Left kidney (tissue), 2 donors: ENCODE measurements around the gene COMT. TPM values are rescaled to one million over a fixed set of nuclear protein-coding genes. Genes with fewer than 3 reads are reported as not detected.
A peak's percentile ranks its signal among the peaks of the same experiment; 100 is the strongest.

Experiments used
- DNase-seq: peaks from one replicate; pipeline ENCODE4 v3.0.0-alpha.2; 2013
- polyA plus RNA-seq: library from polyadenylated mRNA; unstranded; fragments of 120-200 nt; gene quantifications from one replicate; pipeline ENCODE4 v1.2.1, GENCODE V29; 2013; ENCODE audit not compliant: insufficient read length

Gene COMT
- polyA plus RNA-seq, 1 donor = 79.1 TPM

- no peak for DNase-seq
Observed at GRCh38 chr22:19968450-19968891, 26.9 kb downstream of the COMT start.

- DNase-seq = no peak
Observed at GRCh38 chr22:19969141-19969928, 27.8 kb downstream of the COMT start.

GRCh38 chr22:19970031-19970478 lies 28.5 kb downstream of the COMT start:
- DNase-seq = no peak

GRCh38 chr22:19970479-19971275 lies 29.1 kb downstream of the COMT start:
- DNase-seq = no peak

GRCh38 chr22:19971276-19972124 lies 29.9 kb downstream of the COMT start:
- DNase-seq = no peak

- DNase-seq = no peak
Observed at GRCh38 chr22:19972251-19972650, 30.7 kb downstream of the COMT start.

- no peak for DNase-seq
Observed at GRCh38 chr22:19972652-19973550, 31.3 kb downstream of the COMT start.

GRCh38 chr22:19973551-19974267 lies 32.1 kb downstream of the COMT start:
- DNase-seq = no peak

- DNase-seq = peak; percentile 76
Observed at GRCh38 chr22:19974268-19974861, 32.8 kb downstream of the COMT start.

- DNase-seq = no peak
Observed at GRCh38 chr22:19974935-19975706, 33.5 kb downstream of the COMT start.

GRCh38 chr22:19975707-19976035 lies 34.1 kb downstream of the COMT start:
- DNase-seq = no peak

- DNase-seq = no peak
Observed at GRCh38 chr22:19976671-19977070, 35.1 kb downstream of the COMT start.

GRCh38 chr22:19977296-19978243 lies 36.0 kb downstream of the COMT start:
- DNase-seq = no peak

GRCh38 chr22:19978748-19979147 lies 37.2 kb downstream of the COMT start:
- DNase-seq = no peak

- DNase-seq = no peak
Observed at GRCh38 chr22:19979712-19980493, 38.3 kb downstream of the COMT start.

GRCh38 chr22:19980766-19981165 lies 39.2 kb downstream of the COMT start:
- no peak for DNase-seq
